Calu3 (cell line): ENCODE measurements around the gene SURF4. TPM values are rescaled to one million over a fixed set of nuclear protein-coding genes. Genes with fewer than 3 reads are reported as not detected.
"Not testable (repeated sequence)": the region's sequence is repeated elsewhere in the genome, so short reads cannot be mapped to it uniquely, and the experiment has no call there.

Source experiments
- BruUV-seq: library from RNA; stranded (reverse); fragments of 400-500 nt; replicated peaks from 2 replicates; lab custom pipeline; 2021; lab: Mats Ljungman, UMichigan
- CTCF ChIA-PET: fragments of 300-600 bp; sonication (Branson Sonifier 250); formaldehyde crosslinking; loops from one replicate; lab custom pipeline; 2022; ENCODE audit warnings: antibody characterized with exemption; lab: Charles Lee
- DNase-seq: peaks from one replicate; pipeline ENCODE4 v3.0.0; 2022
- H3K27ac Mint-ChIP-seq: one replicate; pipeline ENCODE4 v1.8.0; 2022; ENCODE audit warnings: mixed read lengths; ENCODE audit not compliant: unreplicated experiment
- H3K27me3 Mint-ChIP-seq: one replicate; pipeline ENCODE4 v1.8.0; 2022; ENCODE audit warnings: mixed read lengths; ENCODE audit not compliant: unreplicated experiment
- H3K36me3 Mint-ChIP-seq: one replicate; pipeline ENCODE4 v1.8.0; 2022; ENCODE audit warnings: mild to moderate bottlenecking, moderate library complexity, mixed read lengths; ENCODE audit not compliant: insufficient read depth, unreplicated experiment
- H3K4me1 Mint-ChIP-seq: one replicate; pipeline ENCODE4 v1.8.0; 2022; ENCODE audit warnings: mild to moderate bottlenecking, low read depth, mixed read lengths; ENCODE audit not compliant: unreplicated experiment
- H3K4me3 Mint-ChIP-seq: one replicate; pipeline ENCODE4 v1.8.0; 2022; ENCODE audit warnings: mild to moderate bottlenecking, low read depth, moderate library complexity, mixed read lengths; ENCODE audit not compliant: unreplicated experiment
- H3K9me3 Mint-ChIP-seq: one replicate; pipeline ENCODE4 v1.8.0; 2022; ENCODE audit warnings: low read depth, mixed read lengths; ENCODE audit not compliant: unreplicated experiment
- intact Hi-C: fragments of 100-400 bp; cut with micrococcal nuclease; formaldehyde crosslinking; loops from one replicate; pipeline ENCODE4 v1.10.0; 2022; ENCODE audit not compliant: unreplicated experiment
- total RNA-seq: library from RNA; stranded (reverse); gene quantifications from 2 replicates; pipeline ENCODE4 v1.2.3, GENCODE V29; 2022
- TF ChIP-seq, protein P1 (sequence below): fragments of 200-600 bp; IDR thresholded peaks from one replicate; pipeline ENCODE4 v1.8.0; 2022; ENCODE audit warnings: antibody characterized with exemption; ENCODE audit not compliant: unreplicated experiment

The SURF4 gene
- total RNA-seq, 1 experiment from 2014 or later, result 129 TPM

DNA sequence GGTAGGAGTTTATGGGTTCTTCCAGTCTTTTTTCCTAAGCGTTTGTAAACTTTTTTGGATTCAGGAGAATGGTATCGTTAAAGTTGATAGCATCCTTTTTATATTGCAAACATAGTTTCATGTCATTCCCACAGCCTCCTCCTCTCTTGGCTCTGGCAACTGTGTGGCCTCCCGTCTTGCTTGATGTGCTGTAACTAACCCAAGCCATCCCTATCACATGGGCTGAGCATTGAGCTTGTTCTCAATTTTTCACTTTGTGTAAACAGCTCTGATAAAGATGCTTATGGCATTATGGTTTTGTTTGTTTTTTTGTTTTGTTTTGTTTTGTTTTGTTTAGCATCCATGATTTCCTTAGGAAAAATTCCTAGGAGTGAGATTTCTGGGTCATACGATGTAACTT, 4.9 kb upstream of the SURF4 start:
- no TSS peak for BruUV-seq
- no peak for DNase-seq
- H3K4me3 Mint-ChIP-seq, result no peak overlapping the region
- no peak overlapping the region for H3K27ac Mint-ChIP-seq
- no peaks in the 10 kb centered on the region for H3K27me3 Mint-ChIP-seq
- no peaks in the 10 kb centered on the region for H3K36me3 Mint-ChIP-seq
- TF ChIP-seq, protein P1, sequence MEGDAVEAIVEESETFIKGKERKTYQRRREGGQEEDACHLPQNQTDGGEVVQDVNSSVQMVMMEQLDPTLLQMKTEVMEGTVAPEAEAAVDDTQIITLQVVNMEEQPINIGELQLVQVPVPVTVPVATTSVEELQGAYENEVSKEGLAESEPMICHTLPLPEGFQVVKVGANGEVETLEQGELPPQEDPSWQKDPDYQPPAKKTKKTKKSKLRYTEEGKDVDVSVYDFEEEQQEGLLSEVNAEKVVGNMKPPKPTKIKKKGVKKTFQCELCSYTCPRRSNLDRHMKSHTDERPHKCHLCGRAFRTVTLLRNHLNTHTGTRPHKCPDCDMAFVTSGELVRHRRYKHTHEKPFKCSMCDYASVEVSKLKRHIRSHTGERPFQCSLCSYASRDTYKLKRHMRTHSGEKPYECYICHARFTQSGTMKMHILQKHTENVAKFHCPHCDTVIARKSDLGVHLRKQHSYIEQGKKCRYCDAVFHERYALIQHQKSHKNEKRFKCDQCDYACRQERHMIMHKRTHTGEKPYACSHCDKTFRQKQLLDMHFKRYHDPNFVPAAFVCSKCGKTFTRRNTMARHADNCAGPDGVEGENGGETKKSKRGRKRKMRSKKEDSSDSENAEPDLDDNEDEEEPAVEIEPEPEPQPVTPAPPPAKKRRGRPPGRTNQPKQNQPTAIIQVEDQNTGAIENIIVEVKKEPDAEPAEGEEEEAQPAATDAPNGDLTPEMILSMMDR, result no peak
- H3K4me1 Mint-ChIP-seq, result peaks cover 9% of the 10 kb centered on the region
- H3K9me3 Mint-ChIP-seq, result no peaks in the 10 kb centered on the region
- CTCF ChIA-PET, result interaction anchor here (0.6 to 0.7 kb wide), 2 partner anchors 24 to 79 kb away, joined by 3 read pairs; partner anchors contain the start of genes CACFD1, SURF1 and SURF2
- intact Hi-C loops, result no loop called here

DNA sequence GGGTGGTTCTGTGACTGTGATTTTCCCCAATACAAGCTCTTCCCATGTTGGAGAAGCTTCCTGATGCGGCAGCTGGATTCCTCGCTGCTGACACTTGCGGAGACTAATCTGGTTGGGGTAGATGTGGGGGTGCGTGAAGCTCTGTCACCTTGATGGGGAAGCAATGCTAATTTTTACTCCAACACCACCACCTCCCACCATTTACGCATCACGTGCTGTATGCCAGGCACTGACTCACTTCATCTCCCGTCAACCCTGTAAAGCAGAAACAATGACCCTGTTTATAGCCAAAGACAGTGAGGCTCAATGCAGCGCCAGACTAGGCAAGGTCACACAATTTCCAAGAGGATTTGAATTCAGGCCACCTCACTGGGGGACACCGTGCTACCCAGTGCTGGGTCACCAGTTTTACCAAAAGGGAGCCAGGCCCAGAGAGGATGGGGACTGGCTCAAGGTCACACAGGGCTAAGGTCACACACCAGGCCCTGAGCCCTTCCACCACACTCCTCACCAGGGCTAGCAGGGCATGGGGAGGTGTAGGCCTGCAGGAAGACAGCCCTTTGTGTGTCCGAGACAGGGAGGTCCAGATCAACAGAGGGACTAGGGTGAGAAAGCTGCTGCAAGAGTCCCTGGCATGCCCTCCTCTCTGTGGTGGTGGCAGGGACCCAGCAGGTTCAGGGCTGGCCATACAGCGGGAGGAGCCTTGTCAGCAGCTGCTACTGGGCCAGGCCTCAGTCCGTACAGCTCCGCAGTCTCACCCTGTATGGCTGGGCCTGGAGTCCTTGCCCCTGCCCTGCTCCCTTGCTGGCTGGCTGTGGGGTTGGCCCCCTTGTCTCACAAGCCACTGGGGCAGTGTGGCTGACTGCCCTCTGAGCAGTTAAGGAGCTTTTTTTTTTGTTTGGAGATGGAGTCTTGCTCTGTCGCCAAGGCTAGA, 3.6 kb upstream of the SURF4 start:
- TF ChIP-seq, protein P1, result no peak
- no peak for DNase-seq
- BruUV-seq, result no TSS peak
- Mint-ChIP-seq H3K4me1 (peaks cover 9% of the 10 kb centered on the region), H3K36me3 (peaks cover 11% of the 10 kb centered on the region), H3K9me3 (no peaks in the 10 kb centered on the region), H3K27me3 (no peaks in the 10 kb centered on the region), H3K4me3 (no peak overlapping the region), H3K27ac (no peak overlapping the region)
- CTCF ChIA-PET, result no interaction called here
- intact Hi-C loops, result no loop called here

DNA sequence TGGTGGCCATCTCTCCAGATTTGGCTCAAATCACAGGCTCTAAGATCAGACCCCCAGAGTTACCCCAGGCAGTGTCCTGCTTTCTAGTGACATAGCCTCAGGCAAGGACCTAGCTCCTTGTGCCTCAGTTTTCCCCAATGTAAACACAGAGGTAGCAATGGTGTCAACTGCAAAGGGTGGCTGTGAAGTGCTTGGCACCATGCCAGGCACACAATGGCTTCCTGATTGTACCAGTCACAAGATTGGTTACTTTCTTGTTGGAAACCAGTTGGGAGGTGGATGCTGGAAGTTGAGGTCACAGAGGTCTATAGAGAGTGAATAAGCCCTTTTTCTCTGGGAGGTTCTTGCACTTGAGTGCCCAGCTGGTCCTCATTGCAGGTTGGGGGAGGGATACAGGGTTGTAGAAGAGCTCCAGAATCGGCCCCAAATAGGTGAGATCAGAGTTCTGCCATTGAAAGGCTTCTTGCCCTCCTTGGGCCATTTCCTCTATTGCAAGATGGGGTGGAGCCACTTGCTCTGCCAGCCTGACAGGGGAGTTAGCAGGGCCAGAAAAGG, 2.6 kb upstream of the SURF4 start:
- TF ChIP-seq, protein P1, result no peak

DNA sequence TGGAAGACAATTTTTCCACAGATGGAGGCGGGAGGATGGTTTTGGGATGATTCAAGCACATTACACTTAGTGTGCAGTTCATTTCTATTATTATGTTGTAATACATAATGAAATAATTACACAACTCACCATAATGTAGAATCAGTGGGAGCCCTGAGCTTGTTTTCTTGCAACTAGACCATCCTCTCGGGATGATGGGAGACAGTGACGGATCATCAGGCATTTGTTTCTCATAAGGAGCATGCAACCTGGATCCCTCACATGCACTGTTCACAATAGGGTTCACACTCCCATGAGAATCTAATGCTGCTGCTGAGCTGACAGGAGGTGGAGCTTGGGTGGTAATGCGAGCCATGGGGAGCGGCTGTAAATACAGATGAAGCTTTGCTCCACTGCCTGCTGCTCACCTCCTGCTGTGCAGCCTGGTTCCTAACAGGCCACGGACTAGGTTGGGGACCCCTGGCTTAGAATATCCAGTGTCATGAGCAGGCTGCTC, 1.9 kb upstream of the SURF4 start:
- no peaks in the 10 kb centered on the region for H3K9me3 Mint-ChIP-seq
- no peak overlapping the region for H3K4me3 Mint-ChIP-seq
- TF ChIP-seq, protein P1, result no peak
- H3K27ac Mint-ChIP-seq, result no peak overlapping the region
- H3K27me3 Mint-ChIP-seq, result no peaks in the 10 kb centered on the region
- no TSS peak for BruUV-seq
- peak; percentile 22 for DNase-seq
- peaks cover 9% of the 10 kb centered on the region for H3K4me1 Mint-ChIP-seq
- CTCF ChIA-PET, result interaction anchor here (0.9 kb wide), 1 partner anchor 47 kb away, joined by 3 read pairs; no protein-coding TSS in a partner anchor
- intact Hi-C loops, result no loop called here
- peaks cover 24% of the 10 kb centered on the region for H3K36me3 Mint-ChIP-seq

More for the DNA sequence above, 2.6 kb upstream of the SURF4 start:
- Mint-ChIP-seq H3K36me3 (peaks cover 18% of the 10 kb centered on the region), H3K9me3 (no peaks in the 10 kb centered on the region), H3K27me3 (no peaks in the 10 kb centered on the region), H3K4me3 (no peak overlapping the region), H3K27ac (no peak overlapping the region), H3K4me1 (peaks cover 9% of the 10 kb centered on the region)
- intact Hi-C loops, result no loop called here
- DNase-seq, result no peak
- BruUV-seq, result no TSS peak
- CTCF ChIA-PET, result interaction anchor here (0.9 kb wide), 1 partner anchor 48 kb away, joined by 3 read pairs; no protein-coding TSS in a partner anchor

DNA sequence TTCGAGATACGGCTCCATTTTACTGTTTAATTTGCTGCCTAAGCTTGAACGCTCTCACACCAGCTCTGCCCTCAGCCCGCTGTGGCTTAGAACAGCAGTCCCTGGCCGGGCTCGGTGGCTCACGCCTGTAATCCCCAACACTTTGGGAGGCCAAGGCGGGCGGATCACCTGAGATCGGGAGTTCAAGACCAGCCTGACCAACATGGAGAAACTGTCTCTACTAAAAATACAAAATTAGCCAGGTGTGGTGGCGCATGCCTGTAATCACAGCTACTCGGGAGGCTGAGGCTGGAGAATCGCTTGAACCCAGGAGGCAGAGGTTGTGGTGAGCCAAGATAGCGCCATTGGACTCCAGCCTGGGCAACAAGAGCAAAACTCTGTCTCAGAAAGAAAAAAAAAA, 1.4 kb upstream of the SURF4 start:
- intact Hi-C loops, DNase-seq, BruUV-seq, H3K4me1 Mint-ChIP-seq, H3K4me3 Mint-ChIP-seq, H3K9me3 Mint-ChIP-seq, H3K27me3 Mint-ChIP-seq, H3K27ac Mint-ChIP-seq: not testable (repeated sequence)
- peaks cover 24% of the 10 kb centered on the region for H3K36me3 Mint-ChIP-seq
- CTCF ChIA-PET, result interaction anchor here (0.9 kb wide), 1 partner anchor 46 kb away, joined by 3 read pairs; no protein-coding TSS in a partner anchor
